Endothelial cell (in vitro differentiated cells): ENCODE data around the gene UPF1. TPM values are rescaled to one million over a fixed set of nuclear protein-coding genes. Genes with fewer than 3 reads are reported as not detected.

Source experiments
- DNase-seq: peaks from one replicate; pipeline ENCODE4 v3.0.0; 2021; ENCODE audit warnings: low spot score
- H3K27ac Mint-ChIP-seq: one replicate; pipeline ENCODE4 v1.8.0; 2021; ENCODE audit warnings: mixed read lengths, inconsistent platforms; ENCODE audit not compliant: unreplicated experiment
- H3K27me3 Mint-ChIP-seq: one replicate; pipeline ENCODE4 v1.8.0; 2021; ENCODE audit warnings: mild to moderate bottlenecking, moderate library complexity, mixed read lengths, inconsistent platforms; ENCODE audit not compliant: unreplicated experiment
- H3K36me3 Mint-ChIP-seq: one replicate; pipeline ENCODE4 v1.8.0; 2021; ENCODE audit warnings: mild to moderate bottlenecking, low read depth, mixed read lengths, inconsistent platforms; ENCODE audit not compliant: unreplicated experiment
- H3K4me1 Mint-ChIP-seq: one replicate; pipeline ENCODE4 v1.8.0; 2021; ENCODE audit warnings: mild to moderate bottlenecking, mixed read lengths, inconsistent platforms; ENCODE audit not compliant: unreplicated experiment
- H3K4me3 Mint-ChIP-seq: one replicate; pipeline ENCODE4 v1.8.0; 2021; ENCODE audit warnings: mild to moderate bottlenecking, mixed read lengths, inconsistent platforms; ENCODE audit not compliant: unreplicated experiment
- H3K9me3 Mint-ChIP-seq: one replicate; pipeline ENCODE4 v1.8.0; 2021; ENCODE audit warnings: mixed read lengths, inconsistent platforms; ENCODE audit not compliant: unreplicated experiment
- total RNA-seq: library from RNA; stranded (reverse); fragmentation: NEBNext Ultra II Directional; extraction: Animal tissue kit (Norgen Biotek cat#: 25700); gene quantifications from one replicate; pipeline ENCODE4 v1.2.1, GENCODE V29; 2021; ENCODE audit not compliant: unreplicated experiment
- TF ChIP-seq, protein P1 (sequence below): fragments of 200-600 bp; sonication (generic); IDR thresholded peaks from one replicate; pipeline ENCODE4 v1.5.0; 2021; ENCODE audit warnings: antibody characterized with exemption; ENCODE audit not compliant: unreplicated experiment

Gene UPF1
- total RNA-seq, 1 donor from 2014 or later = 69.8 TPM

DNA sequence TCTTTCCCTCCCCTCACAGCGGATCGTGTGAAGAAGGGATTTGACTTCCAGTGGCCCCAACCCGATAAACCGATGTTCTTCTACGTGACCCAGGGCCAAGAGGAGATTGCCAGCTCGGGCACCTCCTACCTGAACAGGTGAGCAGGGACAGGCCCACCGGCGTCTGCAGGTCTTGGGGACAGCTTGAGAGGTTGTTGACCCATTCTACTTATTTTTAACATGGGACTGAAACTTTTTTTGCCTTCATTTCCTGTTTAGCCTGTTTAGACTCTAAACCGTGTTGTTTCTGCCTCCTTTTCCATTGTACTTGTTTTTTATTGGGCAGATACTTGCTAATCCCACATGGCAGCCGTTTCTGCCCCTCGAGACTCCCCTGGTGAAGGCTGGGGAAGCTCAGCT is 28.5 kb downstream of the UPF1 start:
- no peak for DNase-seq
- Mint-ChIP-seq H3K4me1 (peaks cover 3% of the 10 kb centered on the region), H3K36me3 (peaks cover 46% of the 10 kb centered on the region), H3K4me3 (no peak overlapping the region), H3K27ac (no peak overlapping the region), H3K9me3 (no peaks in the 10 kb centered on the region), H3K27me3 (peaks cover 7% of the 10 kb centered on the region)
- TF ChIP-seq, protein P1, sequence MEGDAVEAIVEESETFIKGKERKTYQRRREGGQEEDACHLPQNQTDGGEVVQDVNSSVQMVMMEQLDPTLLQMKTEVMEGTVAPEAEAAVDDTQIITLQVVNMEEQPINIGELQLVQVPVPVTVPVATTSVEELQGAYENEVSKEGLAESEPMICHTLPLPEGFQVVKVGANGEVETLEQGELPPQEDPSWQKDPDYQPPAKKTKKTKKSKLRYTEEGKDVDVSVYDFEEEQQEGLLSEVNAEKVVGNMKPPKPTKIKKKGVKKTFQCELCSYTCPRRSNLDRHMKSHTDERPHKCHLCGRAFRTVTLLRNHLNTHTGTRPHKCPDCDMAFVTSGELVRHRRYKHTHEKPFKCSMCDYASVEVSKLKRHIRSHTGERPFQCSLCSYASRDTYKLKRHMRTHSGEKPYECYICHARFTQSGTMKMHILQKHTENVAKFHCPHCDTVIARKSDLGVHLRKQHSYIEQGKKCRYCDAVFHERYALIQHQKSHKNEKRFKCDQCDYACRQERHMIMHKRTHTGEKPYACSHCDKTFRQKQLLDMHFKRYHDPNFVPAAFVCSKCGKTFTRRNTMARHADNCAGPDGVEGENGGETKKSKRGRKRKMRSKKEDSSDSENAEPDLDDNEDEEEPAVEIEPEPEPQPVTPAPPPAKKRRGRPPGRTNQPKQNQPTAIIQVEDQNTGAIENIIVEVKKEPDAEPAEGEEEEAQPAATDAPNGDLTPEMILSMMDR = no peak

DNA sequence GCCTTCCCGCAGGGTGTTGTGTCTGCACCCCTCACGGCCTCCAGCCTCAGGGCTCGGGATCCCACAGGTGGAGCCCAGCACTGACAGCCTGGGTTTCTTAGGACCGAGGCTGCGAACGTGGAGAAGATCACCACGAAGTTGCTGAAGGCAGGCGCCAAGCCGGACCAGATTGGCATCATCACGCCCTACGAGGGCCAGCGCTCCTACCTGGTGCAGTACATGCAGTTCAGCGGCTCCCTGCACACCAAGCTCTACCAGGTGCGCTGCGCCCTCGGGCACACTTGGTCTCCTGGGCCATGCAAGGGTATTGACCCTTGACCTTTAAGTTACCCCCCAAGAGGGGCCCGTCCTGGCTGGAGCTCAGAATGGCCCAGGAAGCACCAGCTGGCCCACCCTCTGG is 29.0 kb downstream of the UPF1 start:
- DNase-seq = no peak
- TF ChIP-seq, protein P1 = no peak
- H3K9me3 Mint-ChIP-seq = no peaks in the 10 kb centered on the region
- no peak overlapping the region for H3K27ac Mint-ChIP-seq
- peaks cover 42% of the 10 kb centered on the region for H3K36me3 Mint-ChIP-seq
- peaks cover 7% of the 10 kb centered on the region for H3K27me3 Mint-ChIP-seq
- H3K4me3 Mint-ChIP-seq = no peak overlapping the region
- peaks cover 3% of the 10 kb centered on the region for H3K4me1 Mint-ChIP-seq

DNA sequence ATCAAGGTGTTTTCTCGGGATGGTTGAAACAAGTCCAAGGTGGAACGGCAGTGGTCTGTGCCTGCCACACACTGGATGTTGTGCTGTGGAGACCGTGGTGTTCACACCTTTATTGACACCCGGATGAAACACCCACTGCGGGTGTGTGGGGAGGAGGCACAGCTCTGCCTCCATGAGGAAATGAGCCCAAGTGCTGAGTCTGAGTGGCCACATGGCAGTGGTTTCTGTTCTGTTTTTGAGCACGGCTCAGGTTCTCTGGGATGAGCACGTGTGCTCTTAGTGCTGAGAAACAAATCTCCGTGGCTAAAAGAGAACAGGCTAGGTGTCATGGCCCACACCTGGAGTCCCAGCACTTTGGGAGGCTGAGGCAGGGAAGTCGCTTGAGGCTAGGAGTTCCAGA is 29.5 kb downstream of the UPF1 start:
- H3K36me3 Mint-ChIP-seq = peaks cover 37% of the 10 kb centered on the region
- H3K9me3 Mint-ChIP-seq = no peaks in the 10 kb centered on the region
- H3K27ac Mint-ChIP-seq = no peak overlapping the region
- no peak overlapping the region for H3K4me3 Mint-ChIP-seq
- no peak for DNase-seq
- peaks cover 3% of the 10 kb centered on the region for H3K4me1 Mint-ChIP-seq
- H3K27me3 Mint-ChIP-seq = peaks cover 7% of the 10 kb centered on the region
- TF ChIP-seq, protein P1 = no peak

DNA sequence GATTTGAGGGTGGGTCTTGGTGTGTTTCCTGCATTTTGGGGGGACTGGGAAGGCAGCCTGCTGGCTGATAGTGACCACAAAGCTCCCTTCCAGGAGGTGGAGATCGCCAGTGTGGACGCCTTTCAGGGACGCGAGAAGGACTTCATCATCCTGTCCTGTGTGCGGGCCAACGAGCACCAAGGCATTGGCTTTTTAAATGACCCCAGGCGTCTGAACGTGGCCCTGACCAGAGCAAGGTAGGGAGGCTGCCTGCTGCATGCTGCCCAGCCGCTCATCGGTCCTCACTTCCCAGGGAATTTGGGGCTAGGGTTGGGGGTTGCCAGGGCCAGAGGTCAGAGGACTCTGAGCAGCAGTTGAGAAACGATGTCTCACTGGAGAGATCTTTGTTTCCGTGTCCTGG is 30.2 kb downstream of the UPF1 start:
- peaks cover 32% of the 10 kb centered on the region for H3K36me3 Mint-ChIP-seq
- no peak overlapping the region for H3K4me3 Mint-ChIP-seq
- DNase-seq = no peak

More for the DNA sequence above, 30.2 kb downstream of the UPF1 start:
- TF ChIP-seq, protein P1 = no peak
- H3K9me3 Mint-ChIP-seq = no peaks in the 10 kb centered on the region
- peaks cover 3% of the 10 kb centered on the region for H3K4me1 Mint-ChIP-seq
- no peak overlapping the region for H3K27ac Mint-ChIP-seq
- peaks cover 9% of the 10 kb centered on the region for H3K27me3 Mint-ChIP-seq
